GM18507 (cell line): ENCODE measurements around the gene CDC42.
"Not testable (repeated sequence)": the region's sequence is repeated elsewhere in the genome, so short reads cannot be mapped to it uniquely, and the experiment has no call there.

Experiments used
- DNase-seq: peaks from one replicate; pipeline ENCODE4 v3.0.0; 2011; ENCODE audit warnings: low read depth; ENCODE audit not compliant: insufficient read length; ENCODE audit errors: extremely low spot score
- FAIRE-seq: peaks from 2 replicates; lab custom pipeline; 2011; peaks lifted over from hg19 to GRCh38; lab: Jason Lieb, UNC

Gene CDC42

GRCh38 chr1:22052115-22053016, at the start of gene CDC42:
Gene CDC42 (plus strand): TSS chr1:22052709. CDS start chr1:22078479, 25,770 bp downstream.
- DNase-seq (peak; percentile 89), FAIRE-seq (peak; percentile 97)

DNA sequence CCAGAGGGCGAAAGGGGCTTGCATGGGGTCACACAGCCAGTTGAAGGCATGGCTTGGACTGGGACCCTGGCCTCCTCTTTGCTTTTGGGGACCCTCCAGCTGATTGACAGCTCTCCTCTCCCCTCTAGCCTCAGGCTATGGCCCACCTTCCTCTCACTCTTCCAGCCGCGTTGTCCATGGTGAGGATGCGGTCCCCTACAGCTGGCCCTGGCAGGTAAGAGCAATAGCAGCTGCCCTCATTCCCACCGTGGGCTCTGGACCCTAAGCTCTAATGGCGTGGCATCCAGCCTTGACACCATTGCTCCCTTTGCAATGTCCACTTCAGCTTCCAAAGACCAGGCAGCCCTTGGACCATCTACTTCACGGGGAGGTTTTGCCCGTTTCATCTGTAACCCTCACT, 49.6 kb upstream of the CDC42 start:
- not testable (repeated sequence) for DNase-seq, FAIRE-seq

DNA sequence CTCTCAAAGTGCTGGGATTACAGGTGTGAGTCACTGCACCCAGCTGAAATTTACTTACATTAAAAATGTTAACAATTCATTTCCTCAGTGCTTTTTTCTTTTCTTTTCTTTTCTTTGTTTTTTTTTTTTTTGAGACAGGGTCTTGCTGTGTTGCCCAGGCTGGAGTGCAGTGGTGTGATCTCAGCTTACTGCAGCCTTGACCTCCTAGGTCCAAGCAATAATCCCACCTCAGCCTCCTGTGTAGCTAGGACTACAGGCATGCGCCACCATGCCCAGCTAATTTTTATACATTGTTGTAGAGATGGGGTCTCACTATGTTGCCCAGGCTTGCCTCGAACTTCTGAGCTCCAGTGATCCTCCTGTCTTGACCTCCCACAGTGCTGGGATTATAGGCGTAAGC, 48.5 kb upstream of the CDC42 start:
- FAIRE-seq, result not testable (repeated sequence)

DNA sequence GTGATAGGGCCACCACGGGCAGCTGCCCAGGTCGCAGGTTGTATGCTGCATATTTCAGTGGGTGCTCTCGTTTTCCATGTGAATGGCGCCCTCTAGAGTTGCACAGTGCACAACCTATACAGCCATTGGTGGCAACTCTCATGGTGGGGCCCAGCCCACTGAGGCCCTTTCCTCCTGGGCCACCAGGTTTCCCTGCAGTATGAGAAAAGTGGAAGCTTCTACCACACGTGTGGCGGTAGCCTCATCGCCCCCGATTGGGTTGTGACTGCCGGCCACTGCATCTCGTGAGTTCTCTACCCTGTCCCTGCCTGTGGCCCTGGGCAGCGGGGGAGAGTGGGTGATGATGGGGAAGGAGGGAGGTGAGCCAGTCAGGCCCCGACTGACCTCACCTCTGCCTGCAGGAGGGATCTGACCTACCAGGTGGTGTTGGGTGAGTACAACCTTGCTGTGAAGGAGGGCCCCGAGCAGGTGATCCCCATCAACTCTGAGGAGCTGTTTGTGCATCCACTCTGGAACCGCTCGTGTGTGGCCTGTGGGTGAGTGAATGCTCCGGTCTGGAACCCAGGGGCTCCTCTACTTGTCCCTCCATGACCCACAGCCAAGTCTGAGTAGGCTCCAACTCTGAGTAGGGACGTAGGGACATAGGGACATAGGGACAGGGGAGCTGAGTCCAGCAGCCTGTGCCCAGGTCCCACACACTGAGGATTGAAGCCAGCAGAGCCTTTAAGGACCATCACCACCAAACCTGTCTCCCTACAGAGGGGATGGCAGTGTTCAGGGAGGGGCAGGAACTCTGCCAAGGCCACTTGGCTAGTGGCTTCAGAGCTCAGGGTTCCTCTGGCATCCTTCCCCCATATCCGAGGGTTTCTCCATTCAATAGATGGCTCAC, 47.0 kb upstream of the CDC42 start:
- not testable (repeated sequence) for DNase-seq, FAIRE-seq

More for the DNA sequence above, 48.5 kb upstream of the CDC42 start:
- DNase-seq, result not testable (repeated sequence)

GRCh38 chr1:22006736-22007135, 45.8 kb upstream of the CDC42 start:
- DNase-seq, FAIRE-seq: not testable (repeated sequence)

GRCh38 chr1:22007262-22007661, 45.2 kb upstream of the CDC42 start:
- not testable (repeated sequence) for FAIRE-seq, DNase-seq

GRCh38 chr1:22009566-22009965, 42.9 kb upstream of the CDC42 start:
- not testable (repeated sequence) for DNase-seq, FAIRE-seq

DNA sequence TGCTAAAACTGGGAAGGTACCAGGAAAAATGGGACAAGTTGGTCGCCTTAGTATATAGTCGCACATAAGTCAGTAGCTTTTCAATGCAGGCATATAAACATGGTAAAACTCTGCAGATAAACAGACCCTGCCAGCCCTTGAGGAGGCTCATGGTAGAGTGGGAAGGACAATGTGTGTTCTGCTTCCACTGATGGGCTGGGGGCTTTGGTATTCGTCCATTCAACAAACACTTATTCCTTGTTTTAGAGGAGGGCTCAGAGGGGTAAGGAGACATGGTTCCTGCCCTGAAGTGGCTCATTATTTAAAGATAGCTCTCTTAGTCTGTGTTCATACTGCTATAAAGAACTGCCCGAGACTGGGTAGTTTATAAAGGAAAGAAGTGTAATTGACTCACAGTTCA, 39.8 kb upstream of the CDC42 start:
- not testable (repeated sequence) for FAIRE-seq

GRCh38 chr1:22014575-22015206, 37.8 kb upstream of the CDC42 start:
- FAIRE-seq, DNase-seq: not testable (repeated sequence)

More for the DNA sequence above, 39.8 kb upstream of the CDC42 start:
- DNase-seq, result not testable (repeated sequence)

GRCh38 chr1:22018583-22019559, 33.6 kb upstream of the CDC42 start:
- FAIRE-seq (peak; percentile 85), DNase-seq (peak; percentile 59)

DNA sequence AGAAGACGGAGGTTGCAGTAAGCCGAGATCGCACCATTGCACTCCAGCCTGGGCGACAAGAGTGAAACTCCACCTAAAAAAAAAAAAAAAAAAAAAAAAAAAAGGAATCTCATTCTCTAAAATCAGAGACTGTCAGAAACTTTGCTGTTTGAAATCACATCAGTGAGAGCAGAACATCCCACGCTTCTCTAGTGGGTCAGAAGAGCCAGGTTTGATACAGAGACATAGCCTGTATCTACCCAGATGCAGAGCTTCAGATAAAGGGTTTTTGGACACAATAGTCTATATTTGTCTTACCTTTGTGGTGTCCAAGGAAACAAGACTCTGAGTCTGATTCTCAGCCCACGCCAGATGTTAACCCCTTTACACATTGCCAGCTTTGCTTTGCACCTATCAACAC, 31.4 kb upstream of the CDC42 start:
- FAIRE-seq (no peak), DNase-seq (no peak)

- DNase-seq (no peak), FAIRE-seq (peak; percentile 58)
These were observed 27.8 kb upstream of the CDC42 start for GRCh38 chr1:22024485-22025367.

DNA sequence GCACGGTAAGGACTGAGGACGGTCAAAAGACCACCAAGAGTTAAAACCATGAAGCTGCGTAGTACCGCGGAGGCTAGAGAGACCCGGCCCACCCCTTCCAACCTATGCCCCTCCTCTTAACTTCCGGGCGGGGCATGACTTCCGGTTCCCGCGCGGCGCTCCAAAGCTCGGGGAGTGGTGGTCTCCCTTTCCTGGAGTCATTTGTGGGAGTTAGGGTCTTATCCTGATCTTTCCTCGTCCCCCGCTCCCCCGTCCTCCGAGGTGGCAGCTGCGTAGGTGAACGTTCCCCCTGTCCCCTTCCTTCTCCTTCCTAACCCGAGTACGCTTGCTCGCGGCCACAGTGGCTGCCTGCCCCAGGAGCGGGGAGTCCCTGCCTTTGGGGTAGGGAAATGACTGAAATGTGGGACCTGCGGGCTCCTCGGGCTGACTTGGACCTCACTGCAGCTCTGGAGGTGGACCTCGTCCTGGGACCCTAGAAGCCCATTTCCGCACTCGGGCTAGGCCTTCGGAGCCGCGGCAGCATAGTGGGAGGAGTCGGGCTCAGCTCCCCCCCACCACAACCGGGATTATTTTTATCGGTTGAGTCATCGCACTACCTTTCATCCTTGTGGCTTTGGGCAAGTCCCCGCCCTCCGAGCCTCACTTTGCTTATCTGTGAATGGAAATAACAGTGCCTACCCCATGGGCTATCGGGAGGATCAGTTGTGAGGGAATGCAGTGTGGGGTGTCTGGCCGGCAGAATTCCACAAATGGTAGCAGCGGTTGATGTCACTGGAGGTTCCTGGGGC, 26.9 kb upstream of the CDC42 start:
- DNase-seq (no peak), FAIRE-seq (peak; percentile 96)

GRCh38 chr1:22026924-22027289, 25.6 kb upstream of the CDC42 start:
- FAIRE-seq (peak; percentile 5), DNase-seq (no peak)

GRCh38 chr1:22030057-22030456, 22.5 kb upstream of the CDC42 start:
- FAIRE-seq, result no peak
- no peak for DNase-seq

DNA sequence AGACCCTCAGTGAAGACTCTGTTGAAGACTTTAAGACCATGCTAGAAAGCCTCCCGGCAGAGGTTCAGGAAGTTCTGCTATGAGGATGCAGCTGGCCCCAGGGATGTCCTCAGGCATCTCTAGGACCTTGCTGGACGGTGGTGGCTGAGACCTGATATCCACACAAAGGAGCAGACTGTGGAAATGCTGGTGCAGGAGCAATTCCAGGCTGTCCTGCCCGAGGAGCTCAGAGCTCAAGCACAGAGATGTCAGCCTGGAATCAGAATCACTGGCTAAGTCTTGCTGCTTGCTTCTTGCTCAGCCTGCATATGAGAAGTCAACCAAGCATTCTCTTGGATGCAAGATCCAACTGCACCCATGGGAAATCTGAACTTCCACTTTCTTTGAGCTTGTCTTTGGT, 22.0 kb upstream of the CDC42 start:
- no peak for FAIRE-seq
- no peak for DNase-seq
